ENCODE data around the gene HOXD9.

GRCh38 chr2:176096243-176096985, 26.1 kb upstream of the HOXD9 start:
- TF ChIP-seq POLR2AphosphoS5 (IDR thresholded peaks at IDR 0.05) (no peak), POLR2A (IDR thresholded peaks at IDR 0.05) (no peak)
- TF ChIP-seq, protein P1, sequence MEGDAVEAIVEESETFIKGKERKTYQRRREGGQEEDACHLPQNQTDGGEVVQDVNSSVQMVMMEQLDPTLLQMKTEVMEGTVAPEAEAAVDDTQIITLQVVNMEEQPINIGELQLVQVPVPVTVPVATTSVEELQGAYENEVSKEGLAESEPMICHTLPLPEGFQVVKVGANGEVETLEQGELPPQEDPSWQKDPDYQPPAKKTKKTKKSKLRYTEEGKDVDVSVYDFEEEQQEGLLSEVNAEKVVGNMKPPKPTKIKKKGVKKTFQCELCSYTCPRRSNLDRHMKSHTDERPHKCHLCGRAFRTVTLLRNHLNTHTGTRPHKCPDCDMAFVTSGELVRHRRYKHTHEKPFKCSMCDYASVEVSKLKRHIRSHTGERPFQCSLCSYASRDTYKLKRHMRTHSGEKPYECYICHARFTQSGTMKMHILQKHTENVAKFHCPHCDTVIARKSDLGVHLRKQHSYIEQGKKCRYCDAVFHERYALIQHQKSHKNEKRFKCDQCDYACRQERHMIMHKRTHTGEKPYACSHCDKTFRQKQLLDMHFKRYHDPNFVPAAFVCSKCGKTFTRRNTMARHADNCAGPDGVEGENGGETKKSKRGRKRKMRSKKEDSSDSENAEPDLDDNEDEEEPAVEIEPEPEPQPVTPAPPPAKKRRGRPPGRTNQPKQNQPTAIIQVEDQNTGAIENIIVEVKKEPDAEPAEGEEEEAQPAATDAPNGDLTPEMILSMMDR (IDR thresholded peaks at IDR 0.05), result no peak
